GM08714 (cell line): ENCODE data around the gene BRAP.
A peak's percentile ranks its signal among the peaks of the same experiment; 100 is the strongest.
"Not testable (repeated sequence)": the region's sequence is repeated elsewhere in the genome, so short reads cannot be mapped to it uniquely, and the experiment has no call there.

Experiments
- H3K4me3 ChIP-seq: fragments of 200-500 bp; sonication (Bioruptor generic); 2 replicates; pipeline ENCODE4 v1.5.1; 2014; ENCODE audit warnings: mild to moderate bottlenecking, low read length, inconsistent platforms
- ZNF274 ChIP-seq: IDR thresholded peaks from 2 replicates; pipeline ENCODE4 v1.6.1; 2012; ENCODE audit warnings: mild to moderate bottlenecking, low read depth, low read length

BRAP gene

GRCh38 chr12:111605911-111606766 is 79.6 kb downstream of the BRAP start:
- no peak overlapping the region for H3K4me3 ChIP-seq
- no peak for TF ChIP-seq ZNF274

GRCh38 chr12:111602857-111603256 is 82.9 kb downstream of the BRAP start:
- not testable (repeated sequence) for H3K4me3 ChIP-seq

- no peak for TF ChIP-seq ZNF274
- H3K4me3 ChIP-seq, result no peak overlapping the region
Measured at GRCh38 chr12:111602348-111602747, 83.4 kb downstream of the BRAP start.

- not testable (repeated sequence) for H3K4me3 ChIP-seq
Measured at GRCh38 chr12:111600986-111601385, 84.8 kb downstream of the BRAP start.

GRCh38 chr12:111600205-111600642 is 85.5 kb downstream of the BRAP start:
- H3K4me3 ChIP-seq, result peak overlapping the region; percentile 76
- no peak for TF ChIP-seq ZNF274

- H3K4me3 ChIP-seq, result peak overlapping the region; percentile 76
- TF ChIP-seq ZNF274, result no peak
Measured at GRCh38 chr12:111599453-111600204, 86.1 kb downstream of the BRAP start.

- peak within 1 kb of the TSS; percentile 76 for H3K4me3 ChIP-seq
- TF ChIP-seq ZNF274, result no peak
Measured at GRCh38 chr12:111598637-111599452, 86.9 kb downstream of the BRAP start, which contains the start of gene ATXN2. TSS of gene ATXN2 (minus strand) at chr12:111599315. CDS start at chr12:111599034, 281 bp downstream.

- TF ChIP-seq ZNF274, result no peak
- peak overlapping the region; percentile 76 for H3K4me3 ChIP-seq
Measured at GRCh38 chr12:111597831-111598636, 87.7 kb downstream of the BRAP start.

GRCh38 chr12:111596985-111597830 is 88.5 kb downstream of the BRAP start:
- no peak for TF ChIP-seq ZNF274

GRCh38 chr12:111595341-111595835 is 90.4 kb downstream of the BRAP start:
- H3K4me3 ChIP-seq, result not testable (repeated sequence)

More at GRCh38 chr12:111596985-111597830, 88.5 kb downstream of the BRAP start:
- H3K4me3 ChIP-seq, result peak overlapping the region; percentile 76
